NCI-H2227 (cell line): ENCODE data around the gene HORMAD2.
"Not testable (repeated sequence)": the region's sequence is repeated elsewhere in the genome, so short reads cannot be mapped to it uniquely, and the experiment has no call there.

ENCODE experiments used
- DNase-seq: peaks from one replicate; lab custom pipeline; 2025; ENCODE audit not compliant: unreplicated experiment; lab: John Stamatoyannopoulos, UW

HORMAD2 gene

GRCh38 chr22:30206944-30207343 is 126.7 kb downstream of the HORMAD2 start:
- DNase-seq: no peak

GRCh38 chr22:30208631-30209603 is 128.7 kb downstream of the HORMAD2 start:
- no peak for DNase-seq

GRCh38 chr22:30209642-30210041 is 129.4 kb downstream of the HORMAD2 start:
- DNase-seq: no peak

GRCh38 chr22:30210235-30210909 is 130.1 kb downstream of the HORMAD2 start:
- DNase-seq: no peak

GRCh38 chr22:30211124-30211820 is 131.0 kb downstream of the HORMAD2 start:
- DNase-seq: no peak

- DNase-seq: no peak
These were observed 132.2 kb downstream of the HORMAD2 start for GRCh38 chr22:30212363-30212995.

- no peak for DNase-seq
These were observed 132.8 kb downstream of the HORMAD2 start for GRCh38 chr22:30212996-30213441.

GRCh38 chr22:30214703-30215407 is 134.6 kb downstream of the HORMAD2 start:
- DNase-seq: peak; percentile 10

GRCh38 chr22:30216272-30216671 is 136.0 kb downstream of the HORMAD2 start:
- DNase-seq: not testable (repeated sequence)

- DNase-seq: no peak
These were observed 136.4 kb downstream of the HORMAD2 start for GRCh38 chr22:30216710-30217109.

GRCh38 chr22:30217698-30218560 is 137.7 kb downstream of the HORMAD2 start:
- no peak for DNase-seq

GRCh38 chr22:30219049-30219654 is 138.9 kb downstream of the HORMAD2 start:
- DNase-seq: no peak

- DNase-seq: no peak
These were observed 139.5 kb downstream of the HORMAD2 start for GRCh38 chr22:30219668-30220278.

- DNase-seq: no peak
These were observed 140.2 kb downstream of the HORMAD2 start for GRCh38 chr22:30220338-30221012.

- no peak for DNase-seq
These were observed 141.1 kb downstream of the HORMAD2 start for GRCh38 chr22:30221121-30221992.

- no peak for DNase-seq
These were observed 142.1 kb downstream of the HORMAD2 start for GRCh38 chr22:30222321-30222720.

GRCh38 chr22:30223303-30223702 is 143.0 kb downstream of the HORMAD2 start:
- DNase-seq: no peak
